Measurements from ENCODE around the gene AHDC1. TPM values are rescaled to one million over a fixed set of nuclear protein-coding genes. Genes with fewer than 3 reads are reported as not detected.

Gene AHDC1
- total and polyA plus RNA-seq, 9 of the 15 experiments (the other 6 are each of a cell fraction or from before 2014, with no cell fraction given) = 0.21 to 36.4 (median 4.7) TPM

DNA sequence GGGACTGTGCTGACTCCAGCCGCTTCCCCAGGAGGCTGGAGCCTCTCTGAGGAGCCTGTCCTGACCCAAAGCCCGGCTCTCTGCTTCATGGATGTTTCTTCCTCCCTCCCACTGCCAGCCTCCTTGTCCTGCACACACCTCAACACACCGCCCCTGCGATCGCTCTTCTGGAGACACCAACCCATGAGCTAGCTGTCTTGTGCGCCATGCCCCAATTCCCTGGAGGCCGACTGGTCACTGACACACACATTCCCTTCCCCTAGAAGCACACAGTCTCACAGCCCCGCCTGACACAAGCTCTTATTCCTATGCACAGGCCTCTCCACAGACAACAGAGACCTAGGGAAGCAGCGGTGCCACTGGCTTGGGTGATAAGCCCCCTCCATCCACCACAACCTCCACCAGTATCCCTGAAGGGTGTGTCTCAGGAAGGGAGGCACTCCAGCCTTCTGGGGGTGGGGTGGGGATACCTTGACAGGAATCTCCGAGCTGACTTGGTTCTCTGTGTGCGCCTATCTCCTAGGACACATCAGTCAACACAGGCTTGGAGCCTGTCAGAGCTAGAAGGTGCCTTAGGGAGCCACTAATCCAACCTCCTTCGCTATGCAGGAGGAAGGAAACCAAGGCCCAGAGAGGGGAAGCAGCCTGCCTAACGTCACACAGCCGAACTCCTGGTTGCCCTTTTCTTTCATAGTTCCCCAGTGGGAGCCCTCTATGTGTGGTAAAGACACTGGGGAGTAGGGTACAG lies 31.1 kb downstream of the AHDC1 start (continued):
- TF ChIP-seq ZBTB26 (CRISPR knock-in tag; IDR thresholded peaks at IDR 0.05) = no peak
- TF ChIP-seq, protein P1, sequence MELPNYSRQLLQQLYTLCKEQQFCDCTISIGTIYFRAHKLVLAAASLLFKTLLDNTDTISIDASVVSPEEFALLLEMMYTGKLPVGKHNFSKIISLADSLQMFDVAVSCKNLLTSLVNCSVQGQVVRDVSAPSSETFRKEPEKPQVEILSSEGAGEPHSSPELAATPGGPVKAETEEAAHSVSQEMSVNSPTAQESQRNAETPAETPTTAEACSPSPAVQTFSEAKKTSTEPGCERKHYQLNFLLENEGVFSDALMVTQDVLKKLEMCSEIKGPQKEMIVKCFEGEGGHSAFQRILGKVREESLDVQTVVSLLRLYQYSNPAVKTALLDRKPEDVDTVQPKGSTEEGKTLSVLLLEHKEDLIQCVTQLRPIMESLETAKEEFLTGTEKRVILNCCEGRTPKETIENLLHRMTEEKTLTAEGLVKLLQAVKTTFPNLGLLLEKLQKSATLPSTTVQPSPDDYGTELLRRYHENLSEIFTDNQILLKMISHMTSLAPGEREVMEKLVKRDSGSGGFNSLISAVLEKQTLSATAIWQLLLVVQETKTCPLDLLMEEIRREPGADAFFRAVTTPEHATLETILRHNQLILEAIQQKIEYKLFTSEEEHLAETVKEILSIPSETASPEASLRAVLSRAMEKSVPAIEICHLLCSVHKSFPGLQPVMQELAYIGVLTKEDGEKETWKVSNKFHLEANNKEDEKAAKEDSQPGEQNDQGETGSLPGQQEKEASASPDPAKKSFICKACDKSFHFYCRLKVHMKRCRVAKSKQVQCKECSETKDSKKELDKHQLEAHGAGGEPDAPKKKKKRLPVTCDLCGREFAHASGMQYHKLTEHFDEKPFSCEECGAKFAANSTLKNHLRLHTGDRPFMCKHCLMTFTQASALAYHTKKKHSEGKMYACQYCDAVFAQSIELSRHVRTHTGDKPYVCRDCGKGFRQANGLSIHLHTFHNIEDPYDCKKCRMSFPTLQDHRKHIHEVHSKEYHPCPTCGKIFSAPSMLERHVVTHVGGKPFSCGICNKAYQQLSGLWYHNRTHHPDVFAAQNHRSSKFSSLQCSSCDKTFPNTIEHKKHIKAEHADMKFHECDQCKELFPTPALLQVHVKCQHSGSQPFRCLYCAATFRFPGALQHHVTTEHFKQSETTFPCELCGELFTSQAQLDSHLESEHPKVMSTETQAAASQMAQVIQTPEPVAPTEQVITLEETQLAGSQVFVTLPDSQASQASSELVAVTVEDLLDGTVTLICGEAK (IDR thresholded peaks at IDR 0.05) = 0 out of 2 replicates have a peak, but pooled peaks have one; percentile 16
- TF ChIP-seq, protein P1 (CRISPR knock-in tag; IDR thresholded peaks at IDR 0.05) = no peak
- TF ChIP-seq ILK (tag; IDR thresholded peaks at IDR 0.05; ENCODE audit: borderline replicate concordance, low read depth) = no peak
- no peak for TF ChIP-seq PBX2 (CRISPR knock-in tag; IDR thresholded peaks at IDR 0.05; ENCODE audit: low read depth)
- peak; percentile 39; the same call in 1 of the 2 replicates for TF ChIP-seq PBX2 (tag; conservative IDR thresholded peaks at IDR 0.05; ENCODE audit: low read depth)
- TF ChIP-seq MAZ (CRISPR knock-in tag; conservative IDR thresholded peaks at IDR 0.05 in 1 of 2, IDR thresholded peaks at IDR 0.05 in 1 of 2) = peak in 1 of 2 experiments; percentile 29; a peak in 1 of 4 replicates
- TF ChIP-seq CBFA2T3 (IDR thresholded peaks at IDR 0.05) = 0 out of 2 replicates have a peak, but pooled peaks have one; percentile 12
- TF ChIP-seq, protein P2, sequence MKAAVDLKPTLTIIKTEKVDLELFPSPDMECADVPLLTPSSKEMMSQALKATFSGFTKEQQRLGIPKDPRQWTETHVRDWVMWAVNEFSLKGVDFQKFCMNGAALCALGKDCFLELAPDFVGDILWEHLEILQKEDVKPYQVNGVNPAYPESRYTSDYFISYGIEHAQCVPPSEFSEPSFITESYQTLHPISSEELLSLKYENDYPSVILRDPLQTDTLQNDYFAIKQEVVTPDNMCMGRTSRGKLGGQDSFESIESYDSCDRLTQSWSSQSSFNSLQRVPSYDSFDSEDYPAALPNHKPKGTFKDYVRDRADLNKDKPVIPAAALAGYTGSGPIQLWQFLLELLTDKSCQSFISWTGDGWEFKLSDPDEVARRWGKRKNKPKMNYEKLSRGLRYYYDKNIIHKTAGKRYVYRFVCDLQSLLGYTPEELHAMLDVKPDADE (conservative IDR thresholded peaks at IDR 0.05; ENCODE audit: control insufficient read depth, low read depth, low read length) = peak; percentile 54; the same call in 1 of the 2 replicates
- TF ChIP-seq TOE1 (IDR thresholded peaks at IDR 0.05; ENCODE audit: borderline replicate concordance) = 0 out of 2 replicates have a peak, but pooled peaks have one; percentile 20
- TF ChIP-seq TOE1 (CRISPR knock-in tag; IDR thresholded peaks at IDR 0.05; ENCODE audit: borderline replicate concordance, low read depth) = no peak

Measured in K562 (cell line).